Prostate gland (tissue), 2 donors: ENCODE data around the gene HPX.

Experiments
- POLR2A ChIP-seq: fragments of 450-650 bp; IDR thresholded peaks from one replicate; pipeline ENCODE4 v1.6.1; 2016; ENCODE audit warnings: antibody characterized with exemption, mild to moderate bottlenecking
- POLR2AphosphoS5 ChIP-seq: sonication (generic); formaldehyde crosslinking; IDR thresholded peaks from one replicate; pipeline ENCODE4 v1.6.1; 2017; ENCODE audit warnings: antibody characterized with exemption
- TF ChIP-seq, protein P1 (sequence below), 4 experiments: fragments of 200-600 bp in 2 of 4; fragments of 450-650 bp in 2 of 4; sonication (generic) in 2 of 4; IDR thresholded peaks; 1 replicate in 3 of 4; 2 replicates in 1 of 4; pipeline ENCODE4 v1.5.1; 2016 to 2019; ENCODE audit warnings: antibody characterized with exemption in 4 of 4, mild to moderate bottlenecking in 2 of 4, moderate library complexity in 2 of 4

DNA sequence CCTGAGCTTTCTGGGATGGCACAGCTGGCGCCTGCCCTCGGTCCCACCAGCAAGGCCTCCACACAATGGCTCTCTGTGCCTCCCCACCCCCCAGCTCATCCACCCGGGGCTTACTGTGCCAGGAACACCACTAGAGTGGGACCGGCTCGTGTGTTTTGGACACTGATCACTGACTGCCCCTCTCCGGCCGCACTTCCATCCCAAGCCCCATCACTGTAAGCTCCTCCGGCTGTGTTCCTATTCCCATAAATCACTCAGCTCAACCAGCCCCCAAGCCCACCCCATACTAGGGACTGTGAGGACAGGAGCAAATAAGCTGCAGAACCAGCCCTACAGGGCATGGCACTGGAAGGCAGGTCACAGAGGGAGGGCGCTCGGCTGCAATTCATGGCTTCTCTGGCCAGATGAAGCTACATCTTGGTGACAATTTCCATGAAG is 29.2 kb downstream of the HPX start:
- TF ChIP-seq POLR2A, result no peak
- TF ChIP-seq POLR2AphosphoS5, result no peak
- TF ChIP-seq, protein P1, sequence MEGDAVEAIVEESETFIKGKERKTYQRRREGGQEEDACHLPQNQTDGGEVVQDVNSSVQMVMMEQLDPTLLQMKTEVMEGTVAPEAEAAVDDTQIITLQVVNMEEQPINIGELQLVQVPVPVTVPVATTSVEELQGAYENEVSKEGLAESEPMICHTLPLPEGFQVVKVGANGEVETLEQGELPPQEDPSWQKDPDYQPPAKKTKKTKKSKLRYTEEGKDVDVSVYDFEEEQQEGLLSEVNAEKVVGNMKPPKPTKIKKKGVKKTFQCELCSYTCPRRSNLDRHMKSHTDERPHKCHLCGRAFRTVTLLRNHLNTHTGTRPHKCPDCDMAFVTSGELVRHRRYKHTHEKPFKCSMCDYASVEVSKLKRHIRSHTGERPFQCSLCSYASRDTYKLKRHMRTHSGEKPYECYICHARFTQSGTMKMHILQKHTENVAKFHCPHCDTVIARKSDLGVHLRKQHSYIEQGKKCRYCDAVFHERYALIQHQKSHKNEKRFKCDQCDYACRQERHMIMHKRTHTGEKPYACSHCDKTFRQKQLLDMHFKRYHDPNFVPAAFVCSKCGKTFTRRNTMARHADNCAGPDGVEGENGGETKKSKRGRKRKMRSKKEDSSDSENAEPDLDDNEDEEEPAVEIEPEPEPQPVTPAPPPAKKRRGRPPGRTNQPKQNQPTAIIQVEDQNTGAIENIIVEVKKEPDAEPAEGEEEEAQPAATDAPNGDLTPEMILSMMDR (IDR thresholded peaks at IDR 0.05), result no peak
